Measurements from ENCODE around the gene SLC5A12. TPM values are rescaled to one million over a fixed set of nuclear protein-coding genes. Genes with fewer than 3 reads are reported as not detected.

SLC5A12 gene
- total and polyA plus RNA-seq, 2 of the 4 experiments (the other 2 are of a cell fraction) = not detected

DNA sequence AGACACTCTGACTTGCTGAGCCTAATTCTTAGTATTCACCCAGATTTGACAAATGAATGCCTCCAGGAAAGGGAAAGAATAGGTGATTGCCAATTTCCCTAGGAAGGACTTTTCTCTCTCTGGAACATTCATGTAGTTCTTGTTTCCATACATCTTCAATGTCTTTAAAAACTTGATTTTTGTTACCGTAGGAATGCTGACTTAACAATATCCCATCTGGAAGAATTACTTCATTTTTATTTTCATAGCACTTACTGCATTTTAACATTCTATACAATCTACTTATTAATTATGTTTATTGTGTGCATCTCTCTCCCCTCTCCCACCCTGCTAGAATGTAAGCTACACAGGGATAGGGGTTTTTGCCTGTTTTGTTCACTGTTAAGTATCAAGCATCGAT is 66.6 kb downstream of the SLC5A12 start:
- ChIA-PET CTCF (interaction anchor here (0.5 kb wide), 1 partner anchor 39 kb away, joined by 3 read pairs; no protein-coding TSS in a partner anchor), POLR2A (ENCODE audit: unreplicated experiment) (no interaction called here)
- dilution Hi-C loops (cut with HindIII; ENCODE audit: low sequenced_read_pairs, unreplicated experiment) (no loop called here), in situ Hi-C loops (cut with MboI; ENCODE audit: low sequenced_read_pairs) (loop anchor here (10.0 kb wide), 1 partner anchor 360 kb away; no protein-coding TSS in a partner anchor), intact Hi-C loops (cut with micrococcal nuclease) (loop anchor here (10.0 kb wide), 1 partner anchor 500 kb away; no protein-coding TSS in a partner anchor)
- no peak overlapping the region for H3K18ac ChIP-seq (ENCODE audit: low read depth, low read length)
- no peak overlapping the region for H2BK120ac ChIP-seq (ENCODE audit: low read depth, low read length)
- TF ChIP-seq POLR2A (IDR thresholded peaks at IDR 0.05; ENCODE audit: low read depth, low read length) = no peak
- no peak for TF ChIP-seq RCOR1 (IDR thresholded peaks at IDR 0.05; ENCODE audit: insufficient replicate concordance, low read length)
- TF ChIP-seq MAZ (IDR thresholded peaks at IDR 0.05; ENCODE audit: borderline replicate concordance, low read depth, low read length) = no peak
- TF ChIP-seq BHLHE40 (IDR thresholded peaks at IDR 0.05; ENCODE audit: low read depth, low read length) = no peak
- no peak for TF ChIP-seq RAD21 (IDR thresholded peaks at IDR 0.05; ENCODE audit: low read length)
- no peak for TF ChIP-seq FOS (IDR thresholded peaks at IDR 0.05; ENCODE audit: low read depth, low read length)
- TF ChIP-seq MAFK (IDR thresholded peaks at IDR 0.05; ENCODE audit: low read depth, low read length) = peak; percentile 75
- TF ChIP-seq NFE2L2 (IDR thresholded peaks at IDR 0.05; ENCODE audit: low read depth, low read length) = no peak
- H4K8ac ChIP-seq (ENCODE audit: low read depth in 2 of 2, low read length in 2 of 2) = no peak overlapping the region
- no peaks in the 10 kb centered on the region for H3K79me1 ChIP-seq (ENCODE audit: low read depth in 1 of 2, low read length in 2 of 2)
- no peak overlapping the region for H3K23ac ChIP-seq (ENCODE audit: low read depth, low read length)
- no peak overlapping the region for H3K4me3 ChIP-seq (ENCODE audit: insufficient read depth, low read depth, low read length)
- H3K14ac ChIP-seq (replicated peaks; ENCODE audit: low read depth, low read length) = no peak overlapping the region
- DNase-seq (no peak), ATAC-seq (ENCODE audit: low read depth) (no peak)
- no peak overlapping the region for H3K4ac ChIP-seq (ENCODE audit: low read depth, low read length)
- H2BK20ac ChIP-seq (ENCODE audit: low read depth, low read length) = no peak overlapping the region
- no peak overlapping the region for H3K27ac ChIP-seq (ENCODE audit: insufficient read depth, low read length)
- no peak overlapping the region for H2AK5ac ChIP-seq (ENCODE audit: low read depth, low read length)
- H3K9ac ChIP-seq (ENCODE audit: low read depth, low read length) = no peak overlapping the region
- H3K56ac ChIP-seq (ENCODE audit: extremely low read depth, insufficient read depth, low read length) = no peak overlapping the region
- no peaks in the 10 kb centered on the region for H3K9me3 ChIP-seq (ENCODE audit: control insufficient read depth, insufficient read depth, low read length)
- BruUV-seq (replicated peaks) = no TSS peak
- no CpG with 5 or more reads among the region's 2 CpGs for WGBS, 2 experiments (ENCODE audit: extremely low coverage in 2 of 2, insufficient read length in 1 of 2)
- no peaks in the 10 kb centered on the region for H3K27me3 ChIP-seq (ENCODE audit: control insufficient read depth, insufficient read depth, low read length)
- H3K4me2 ChIP-seq (ENCODE audit: low read depth, low read length) = no peak overlapping the region
- H4K91ac ChIP-seq (ENCODE audit: insufficient read depth, low read depth, low read length) = no peak overlapping the region
- no peak overlapping the region for H2AFZ ChIP-seq (replicated peaks; ENCODE audit: low read length, poor library complexity)
- H3K4me1 ChIP-seq (ENCODE audit: control insufficient read depth, insufficient read depth, low read length) = no peaks in the 10 kb centered on the region
- H4K20me1 ChIP-seq (ENCODE audit: insufficient read depth, low read length) = no peaks in the 10 kb centered on the region
- H2BK5ac ChIP-seq (ENCODE audit: low read depth, low read length, poor library complexity, severe bottlenecking) = no peak overlapping the region
- H4K5ac ChIP-seq (ENCODE audit: low read depth, low read length) = no peak overlapping the region
- no peak overlapping the region for H2BK15ac ChIP-seq (ENCODE audit: low read depth, low read length)
- no peak overlapping the region for H2AK9ac ChIP-seq (replicated peaks; ENCODE audit: low read depth, low read length, poor library complexity)
- H3K36me3 ChIP-seq (ENCODE audit: control insufficient read depth, insufficient read depth, low read length) = no peaks in the 10 kb centered on the region
- no peaks in the 10 kb centered on the region for H3K9me1 ChIP-seq (ENCODE audit: insufficient read depth, low read length)

Measured in IMR-90 (cell line).